Rectal smooth muscle tissue (tissue), 1 donor: ENCODE results near the gene MACIR.

Experiments
- H3K27ac ChIP-seq: one replicate; pipeline ENCODE4 v1.7.0; 2013; ENCODE audit warnings: low read depth, low read length, inconsistent platforms
- H3K27me3 ChIP-seq: one replicate; pipeline ENCODE4 v1.7.0; 2013; ENCODE audit warnings: low read length; ENCODE audit not compliant: control insufficient read depth, insufficient read depth
- H3K36me3 ChIP-seq: one replicate; pipeline ENCODE4 v1.7.0; 2013; ENCODE audit warnings: low read length; ENCODE audit not compliant: control insufficient read depth, insufficient read depth
- H3K4me1 ChIP-seq: one replicate; pipeline ENCODE4 v1.7.0; 2013; ENCODE audit warnings: low read length; ENCODE audit not compliant: control insufficient read depth, insufficient read depth
- H3K4me3 ChIP-seq: one replicate; pipeline ENCODE4 v1.7.0; 2013; ENCODE audit warnings: low read length
- H3K9ac ChIP-seq: one replicate; pipeline ENCODE4 v1.7.0; 2013; ENCODE audit warnings: low read length

The MACIR gene

DNA sequence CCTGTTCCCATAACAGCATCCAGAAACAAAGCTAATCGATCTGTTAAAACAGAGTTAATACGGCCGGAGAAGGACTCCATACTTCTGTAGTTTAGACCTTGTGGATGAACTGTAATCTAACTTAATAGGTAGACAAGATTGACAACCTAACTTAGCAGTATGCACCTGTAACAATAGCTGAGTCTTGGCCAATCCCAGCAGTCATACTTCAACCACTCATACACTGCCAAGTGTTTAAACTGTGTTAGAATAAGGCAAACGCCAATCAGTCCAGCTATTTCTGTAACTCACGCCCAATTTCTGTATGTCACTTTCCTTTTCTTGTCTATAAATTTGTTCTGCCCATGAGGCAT lies 33.7 kb upstream of the MACIR start:
- no peak overlapping the region for H3K9ac ChIP-seq
- H3K4me3 ChIP-seq, result no peak overlapping the region
- no peaks in the 10 kb centered on the region for H3K4me1 ChIP-seq
- no peaks in the 10 kb centered on the region for H3K27me3 ChIP-seq
- H3K27ac ChIP-seq, result no peak overlapping the region
- H3K36me3 ChIP-seq, result no peaks in the 10 kb centered on the region

DNA sequence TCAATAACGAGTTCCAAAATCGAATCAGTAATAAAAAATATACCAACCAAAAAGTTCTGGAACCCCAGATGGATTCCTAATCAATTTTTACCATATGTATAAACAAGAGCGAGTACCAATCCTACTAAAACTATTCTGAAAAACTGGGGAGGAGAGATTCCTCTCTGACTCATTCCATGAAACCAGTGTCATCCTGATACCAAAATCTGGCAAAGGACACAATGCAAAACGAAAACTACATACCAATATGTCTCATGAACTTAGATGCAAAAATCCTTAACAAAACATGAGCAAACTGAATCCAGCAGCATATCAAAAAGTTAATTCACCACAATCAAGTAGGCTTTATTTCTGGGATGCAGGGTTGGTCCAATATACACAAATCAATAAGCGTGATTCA lies 30.5 kb upstream of the MACIR start:
- H3K36me3 ChIP-seq, result no peaks in the 10 kb centered on the region
- no peaks in the 10 kb centered on the region for H3K27me3 ChIP-seq
- no peak overlapping the region for H3K4me3 ChIP-seq
- no peak overlapping the region for H3K9ac ChIP-seq
- no peaks in the 10 kb centered on the region for H3K4me1 ChIP-seq
- H3K27ac ChIP-seq, result no peak overlapping the region

GRCh38 chr5:103228588-103228987 lies 30.0 kb upstream of the MACIR start:
- Histone ChIP-seq H3K4me3 (no peak overlapping the region), H3K27ac (no peak overlapping the region), H3K36me3 (no peaks in the 10 kb centered on the region), H3K4me1 (no peaks in the 10 kb centered on the region), H3K9ac (no peak overlapping the region), H3K27me3 (no peaks in the 10 kb centered on the region)

- no peaks in the 10 kb centered on the region for H3K4me1 ChIP-seq
- no peaks in the 10 kb centered on the region for H3K27me3 ChIP-seq
- H3K9ac ChIP-seq, result no peak overlapping the region
- no peak overlapping the region for H3K27ac ChIP-seq
- no peak overlapping the region for H3K4me3 ChIP-seq
- no peaks in the 10 kb centered on the region for H3K36me3 ChIP-seq
Measured at GRCh38 chr5:103232393-103232999, 26.1 kb upstream of the MACIR start.

- no peaks in the 10 kb centered on the region for H3K36me3 ChIP-seq
- H3K27ac ChIP-seq, result no peak overlapping the region
Measured at GRCh38 chr5:103234239-103234975, 24.2 kb upstream of the MACIR start.

GRCh38 chr5:103235891-103236290 lies 22.7 kb upstream of the MACIR start:
- H3K9ac ChIP-seq, result no peak overlapping the region
- H3K4me3 ChIP-seq, result no peak overlapping the region
- H3K36me3 ChIP-seq, result no peaks in the 10 kb centered on the region

More at GRCh38 chr5:103234239-103234975, 24.2 kb upstream of the MACIR start:
- H3K4me3 ChIP-seq, result no peak overlapping the region
- H3K4me1 ChIP-seq, result no peaks in the 10 kb centered on the region
- H3K27me3 ChIP-seq, result no peaks in the 10 kb centered on the region
- H3K9ac ChIP-seq, result no peak overlapping the region

DNA sequence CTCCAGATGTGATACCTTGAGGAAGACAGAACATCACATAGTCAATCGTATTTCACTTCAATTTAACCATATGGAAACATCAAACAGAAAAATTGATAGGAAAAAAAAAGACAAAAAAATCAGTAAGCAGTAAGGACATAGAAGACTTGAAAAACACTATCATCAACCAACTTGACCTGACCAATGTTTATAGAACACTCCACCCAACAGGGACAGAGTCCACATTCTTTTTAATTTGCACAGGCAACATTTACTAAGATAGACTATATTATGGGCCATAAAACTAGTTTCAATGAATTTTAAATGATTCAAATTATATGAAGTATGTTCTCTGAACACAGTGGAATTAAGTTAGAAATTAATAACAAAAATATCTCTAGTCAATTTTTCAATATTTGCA lies 20.8 kb upstream of the MACIR start:
- no peaks in the 10 kb centered on the region for H3K27me3 ChIP-seq
- no peaks in the 10 kb centered on the region for H3K4me1 ChIP-seq
- no peak overlapping the region for H3K9ac ChIP-seq
- H3K27ac ChIP-seq, result no peak overlapping the region
- H3K36me3 ChIP-seq, result no peaks in the 10 kb centered on the region
- H3K4me3 ChIP-seq, result no peak overlapping the region

More at GRCh38 chr5:103235891-103236290, 22.7 kb upstream of the MACIR start:
- no peaks in the 10 kb centered on the region for H3K4me1 ChIP-seq
- H3K27ac ChIP-seq, result no peak overlapping the region
- no peaks in the 10 kb centered on the region for H3K27me3 ChIP-seq

- Histone ChIP-seq H3K4me3 (no peak overlapping the region), H3K9ac (no peak overlapping the region), H3K36me3 (no peaks in the 10 kb centered on the region), H3K4me1 (peaks cover 2% of the 10 kb centered on the region), H3K27ac (no peak overlapping the region), H3K27me3 (no peaks in the 10 kb centered on the region)
Measured at GRCh38 chr5:103243665-103244064, 14.9 kb upstream of the MACIR start.

- Histone ChIP-seq H3K4me3 (no peak overlapping the region), H3K4me1 (peaks cover 2% of the 10 kb centered on the region), H3K27ac (no peak overlapping the region), H3K9ac (no peak overlapping the region), H3K27me3 (no peaks in the 10 kb centered on the region), H3K36me3 (no peaks in the 10 kb centered on the region)
Measured at GRCh38 chr5:103244398-103244797, 14.2 kb upstream of the MACIR start.

DNA sequence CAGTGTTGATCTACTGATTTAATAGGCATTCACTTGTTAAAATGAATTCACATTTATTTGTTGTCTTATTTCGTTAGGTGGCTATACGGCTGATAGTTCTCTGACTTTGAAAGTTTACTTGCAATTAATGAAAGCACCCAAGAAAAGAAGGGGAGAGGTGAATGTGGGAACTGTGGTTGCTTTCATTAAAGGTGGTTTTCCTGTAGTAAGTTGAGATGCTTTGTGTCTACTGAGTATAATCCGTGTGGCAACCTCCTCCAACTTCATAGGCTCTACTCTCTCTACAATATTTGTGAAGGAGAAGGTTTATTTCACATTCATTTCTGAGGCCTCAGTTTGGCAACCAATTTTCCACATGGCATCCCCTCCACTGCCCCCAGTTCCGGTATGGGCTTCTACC lies 12.8 kb upstream of the MACIR start:
- Histone ChIP-seq H3K36me3 (no peaks in the 10 kb centered on the region), H3K4me1 (peaks cover 2% of the 10 kb centered on the region), H3K4me3 (no peak overlapping the region), H3K27ac (no peak overlapping the region), H3K9ac (no peak overlapping the region), H3K27me3 (no peaks in the 10 kb centered on the region)

DNA sequence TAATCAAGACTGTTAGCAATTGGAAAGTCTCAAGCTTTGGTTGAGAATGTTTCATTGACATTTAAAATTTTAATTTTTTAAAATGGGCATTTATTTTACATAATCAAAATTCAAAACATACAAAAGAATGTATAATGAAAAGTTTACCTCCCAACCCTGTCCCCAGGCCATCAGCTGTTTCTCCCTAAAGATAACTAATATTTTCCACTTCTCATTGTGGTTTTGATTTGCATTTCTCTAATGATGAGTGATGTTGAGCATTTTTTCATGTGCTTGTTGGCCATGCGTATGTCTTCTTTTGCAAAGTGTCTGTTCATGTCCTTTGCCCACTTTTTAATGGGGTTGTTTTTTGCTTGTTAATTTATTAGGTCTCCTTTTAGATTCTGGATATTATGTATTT lies 11.4 kb upstream of the MACIR start:
- H3K9ac ChIP-seq, result no peak overlapping the region
- H3K4me3 ChIP-seq, result no peak overlapping the region
- no peak overlapping the region for H3K27ac ChIP-seq
- peaks cover 2% of the 10 kb centered on the region for H3K4me1 ChIP-seq
- H3K36me3 ChIP-seq, result no peaks in the 10 kb centered on the region
- H3K27me3 ChIP-seq, result no peaks in the 10 kb centered on the region

DNA sequence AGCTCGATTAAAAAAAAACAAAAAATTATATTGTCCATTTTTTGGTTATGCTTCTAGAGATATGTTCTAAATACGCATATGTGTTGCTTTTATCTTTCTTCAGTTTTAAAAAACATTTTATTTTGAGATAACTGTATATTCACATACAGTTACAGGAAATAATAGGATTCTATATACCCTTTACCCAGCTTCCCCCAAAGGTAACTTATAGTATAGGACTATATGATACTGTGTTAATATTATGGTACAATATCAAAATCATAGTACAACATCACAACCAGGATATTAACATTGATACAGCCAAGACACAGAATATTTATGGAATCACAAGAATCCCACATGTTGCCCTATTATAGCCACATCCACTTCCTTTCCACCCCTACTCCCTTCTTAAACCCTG lies 9.5 kb upstream of the MACIR start:
- H3K4me3 ChIP-seq, result no peak overlapping the region
- H3K27me3 ChIP-seq, result no peaks in the 10 kb centered on the region
- H3K27ac ChIP-seq, result no peak overlapping the region
- peaks cover 2% of the 10 kb centered on the region for H3K4me1 ChIP-seq
- no peak overlapping the region for H3K9ac ChIP-seq
- no peaks in the 10 kb centered on the region for H3K36me3 ChIP-seq

DNA sequence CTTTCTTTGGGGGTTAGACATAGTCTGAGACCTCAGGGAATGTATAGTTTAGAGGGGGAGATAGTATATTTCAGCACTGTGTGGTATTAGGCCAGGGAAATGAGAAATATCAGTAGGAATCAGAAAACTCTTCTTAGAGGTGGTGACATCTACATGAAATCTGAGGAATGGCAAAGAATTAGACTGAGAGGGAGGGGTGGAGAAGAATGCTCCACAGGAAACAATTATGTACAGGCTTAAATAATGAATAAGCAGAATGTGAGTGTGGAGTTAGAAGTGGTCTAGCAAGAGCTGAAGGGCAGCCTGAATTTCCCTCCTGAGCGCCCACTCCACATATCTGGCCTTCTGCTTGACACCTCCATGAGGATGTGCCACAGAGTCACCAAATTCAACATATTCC lies 3.6 kb upstream of the MACIR start:
- H3K36me3 ChIP-seq, result no peaks in the 10 kb centered on the region
- no peaks in the 10 kb centered on the region for H3K4me1 ChIP-seq
- H3K27me3 ChIP-seq, result no peaks in the 10 kb centered on the region
- H3K4me3 ChIP-seq, result no peak overlapping the region
- H3K9ac ChIP-seq, result no peak overlapping the region
- no peak overlapping the region for H3K27ac ChIP-seq
